ENCODE results near the gene OR10K1.
"Not testable (repeated sequence)": the region's sequence is repeated elsewhere in the genome, so short reads cannot be mapped to it uniquely, and the experiment has no call there.

The OR10K1 gene

GRCh38 chr1:158461534-158461933, at the start of gene OR10K1:
OR10K1 (plus strand) TSS chr1:158461834; CDS start chr1:158465562, 3,728 bp downstream.
- DNase-seq (ENCODE audit: low read depth, low spot score) = no peak

GRCh38 chr1:158414651-158415345, 46.8 kb upstream of the OR10K1 start:
- DNase-seq (ENCODE audit: low read depth, low spot score) = no peak

- DNase-seq (ENCODE audit: low read depth, low spot score) = no peak
Measured at GRCh38 chr1:158417586-158417985, 44.0 kb upstream of the OR10K1 start.

- DNase-seq (ENCODE audit: low read depth, low spot score) = no peak
Measured at GRCh38 chr1:158422212-158422611, 39.4 kb upstream of the OR10K1 start.

- no peak for DNase-seq (ENCODE audit: low read depth, low spot score)
Measured at GRCh38 chr1:158425027-158425426, 36.6 kb upstream of the OR10K1 start.

GRCh38 chr1:158426137-158426536, 35.5 kb upstream of the OR10K1 start, which contains the start of gene OR10K2:
OR10K2 (minus strand) TSS chr1:158426237; CDS start chr1:158420866, 5,371 bp downstream.
- DNase-seq (ENCODE audit: low read depth, low spot score) = no peak

GRCh38 chr1:158430163-158430562, 31.5 kb upstream of the OR10K1 start:
- not testable (repeated sequence) for DNase-seq (ENCODE audit: low read depth, low spot score)

GRCh38 chr1:158434741-158435140, 26.9 kb upstream of the OR10K1 start:
- no peak for DNase-seq (ENCODE audit: low read depth, low spot score)

- no peak for DNase-seq (ENCODE audit: low read depth, low spot score)
Measured at GRCh38 chr1:158445376-158445775, 16.3 kb upstream of the OR10K1 start.

GRCh38 chr1:158454537-158454936, 7.1 kb upstream of the OR10K1 start:
- no peak for DNase-seq (ENCODE audit: low read depth, low spot score)

GRCh38 chr1:158457246-158457645, 4.4 kb upstream of the OR10K1 start:
- no peak for DNase-seq (ENCODE audit: low read depth, low spot score)

GRCh38 chr1:158458263-158458662, 3.4 kb upstream of the OR10K1 start:
- DNase-seq (ENCODE audit: low read depth, low spot score) = no peak

- DNase-seq (ENCODE audit: low read depth, low spot score) = no peak
Measured at GRCh38 chr1:158471920-158472319, 10.3 kb downstream of the OR10K1 start, which contains the start of gene OR10R2. OR10R2 (plus strand) TSS chr1:158472220; CDS start chr1:158472326, 106 bp downstream.

- DNase-seq (ENCODE audit: low read depth, low spot score) = no peak
Measured at GRCh38 chr1:158485455-158485854, 23.8 kb downstream of the OR10K1 start.

GRCh38 chr1:158491316-158491715, 29.7 kb downstream of the OR10K1 start:
- DNase-seq (ENCODE audit: low read depth, low spot score) = no peak

- DNase-seq (ENCODE audit: low read depth, low spot score) = no peak
Measured at GRCh38 chr1:158493054-158493453, 31.4 kb downstream of the OR10K1 start.

- DNase-seq (ENCODE audit: low read depth, low spot score) = no peak
Measured at GRCh38 chr1:158494796-158495195, 33.2 kb downstream of the OR10K1 start.

- DNase-seq (ENCODE audit: low read depth, low spot score) = no peak
Measured at GRCh38 chr1:158496374-158496773, 34.7 kb downstream of the OR10K1 start.

- DNase-seq (ENCODE audit: low read depth, low spot score) = no peak
Measured at GRCh38 chr1:158506369-158506987, 44.8 kb downstream of the OR10K1 start.

GRCh38 chr1:158507511-158507910, 45.9 kb downstream of the OR10K1 start:
- DNase-seq (ENCODE audit: low read depth, low spot score) = no peak

GRCh38 chr1:158509471-158510156, 48.0 kb downstream of the OR10K1 start:
- DNase-seq (ENCODE audit: low read depth, low spot score) = no peak

- no peak for DNase-seq (ENCODE audit: low read depth, low spot score)
Measured at GRCh38 chr1:158516966-158517365, 55.3 kb downstream of the OR10K1 start.
